Activated naive CD4-positive, alpha-beta T cell treated with anti-CD3 and anti-CD28 coated beads, Interleukin-2, amount 50 U/mL, for 16 hours (primary cell): ENCODE measurements around the gene NDUFS2.
A peak's percentile ranks its signal among the peaks of the same experiment; 100 is the strongest.
"Not testable (repeated sequence)": the region's sequence is repeated elsewhere in the genome, so short reads cannot be mapped to it uniquely, and the experiment has no call there.

Source experiments
- DNase-seq: peaks from one replicate; pipeline ENCODE4 v3.0.0-alpha.2; 2020

Gene NDUFS2

DNA sequence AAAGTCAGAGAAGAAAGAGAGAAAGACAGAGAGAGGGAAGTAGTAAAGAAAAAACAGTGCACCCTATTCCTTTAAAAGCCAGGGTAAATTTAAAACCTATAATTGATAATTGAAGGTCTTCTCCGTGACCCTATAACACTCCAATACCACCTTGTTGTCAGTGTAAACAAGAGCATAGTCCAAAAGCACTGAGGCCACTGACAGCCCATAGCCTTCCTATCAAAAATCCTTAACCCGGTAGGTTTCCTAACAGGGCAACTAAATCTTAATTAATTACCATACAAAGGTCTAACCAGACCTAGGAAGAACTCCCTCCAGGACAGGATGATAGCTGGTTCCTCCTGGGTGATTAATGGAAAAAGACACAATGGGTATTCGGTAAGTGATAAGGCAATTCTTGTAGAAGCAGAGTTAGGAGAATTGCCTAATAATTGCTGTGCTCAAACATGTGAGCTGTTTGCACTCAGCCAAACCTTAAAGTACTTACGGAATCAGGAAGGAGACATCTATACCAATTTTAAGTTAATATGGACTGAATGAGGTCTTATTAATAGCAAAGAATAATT is 53.9 kb downstream of the NDUFS2 start:
- not testable (repeated sequence) for DNase-seq

GRCh38 chr1:161257109-161257508 is 54.9 kb downstream of the NDUFS2 start:
- DNase-seq, result not testable (repeated sequence)

GRCh38 chr1:161258439-161259344 is 56.5 kb downstream of the NDUFS2 start, which contains the start of gene PCP4L1:
Gene PCP4L1, plus strand, starts transcription at chr1:161258745. Its CDS starts 230 bp downstream, at chr1:161258975.
- peak; percentile 45 for DNase-seq

DNA sequence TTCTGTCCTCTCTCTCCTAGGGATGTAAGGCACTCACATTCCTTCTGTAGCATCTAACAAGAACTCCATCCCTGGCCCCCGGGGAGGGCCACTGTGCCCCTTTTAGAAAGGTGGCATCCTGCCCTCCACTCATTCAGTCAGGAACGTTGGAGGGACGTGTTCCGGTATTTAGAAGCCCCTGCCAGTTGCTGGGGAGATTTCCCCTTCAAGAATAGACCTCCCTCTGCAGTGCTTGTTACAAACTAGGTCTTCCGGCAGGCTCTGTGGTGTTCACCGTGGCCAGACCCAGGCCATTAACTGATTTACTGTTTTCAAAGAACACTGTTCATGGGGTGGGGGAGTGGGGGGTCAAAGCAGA is 57.2 kb downstream of the NDUFS2 start:
- no peak for DNase-seq

- DNase-seq, result no peak
These were observed 57.6 kb downstream of the NDUFS2 start for GRCh38 chr1:161259765-161260164.

GRCh38 chr1:161260376-161261260 is 58.5 kb downstream of the NDUFS2 start:
- no peak for DNase-seq

DNA sequence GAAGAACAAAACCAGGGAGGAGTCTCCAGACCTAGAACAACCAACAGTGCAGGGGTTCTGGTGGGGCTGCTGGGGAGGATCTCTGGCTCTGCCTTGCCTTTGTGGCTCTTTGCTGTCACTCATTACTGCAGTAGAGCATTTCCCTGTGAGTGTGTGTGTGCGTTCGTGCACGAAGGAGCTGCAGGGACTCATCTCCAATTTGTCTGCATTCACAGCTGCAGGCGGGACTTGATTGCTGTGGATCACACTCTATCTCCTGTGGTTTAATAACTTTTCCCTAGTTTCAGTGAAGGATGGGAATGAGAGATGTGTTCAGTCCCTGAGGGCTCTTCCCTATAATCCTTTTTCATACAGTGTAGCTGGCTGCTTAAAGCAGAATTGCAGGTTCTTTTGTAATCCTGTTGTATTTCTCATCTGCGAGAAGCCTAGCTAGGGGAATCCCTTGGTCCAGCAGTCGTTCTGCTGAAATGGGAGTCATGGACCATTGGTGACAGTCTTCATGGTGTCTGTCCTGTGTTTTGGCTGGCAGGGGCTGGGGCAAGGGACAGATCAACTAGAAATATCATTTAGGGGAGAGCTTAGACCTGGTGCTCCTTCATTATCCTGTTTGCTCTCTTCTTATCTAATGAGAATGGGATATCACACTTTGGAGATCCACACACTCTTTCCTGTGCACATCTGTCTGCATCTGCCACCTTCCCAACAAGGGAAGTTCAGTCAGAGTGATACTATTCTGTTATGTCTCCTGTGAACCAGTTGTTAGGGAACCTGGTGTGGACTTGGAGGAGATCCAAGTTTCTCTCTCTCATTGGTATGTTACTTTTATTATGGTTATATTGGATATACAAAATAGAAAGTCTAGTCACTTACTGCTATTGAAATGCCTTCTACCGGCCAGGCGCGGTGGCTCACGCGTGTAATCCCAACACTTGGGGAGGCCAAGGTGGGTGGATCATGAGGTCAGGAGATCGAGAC is 59.4 kb downstream of the NDUFS2 start:
- DNase-seq, result no peak
